HEK293T (cell line): ENCODE measurements around the gene DNMT3L.
"Not testable (repeated sequence)": the region's sequence is repeated elsewhere in the genome, so short reads cannot be mapped to it uniquely, and the experiment has no call there.

Experiments
- CTCF ChIA-PET: fragments of 350-600 bp; formaldehyde crosslinking; extraction: SDS; loops from one replicate; lab custom pipeline; 2021; ENCODE audit warnings: antibody characterized with exemption, inconsistent platforms; lab: Yijun Ruan, JAX
- POLR2A ChIA-PET: fragments of 350-600 bp; formaldehyde crosslinking; extraction: SDS; loops from one replicate; lab custom pipeline; 2020; ENCODE audit warnings: antibody characterized with exemption, inconsistent platforms; lab: Yijun Ruan, JAX
- DNase-seq: peaks from one replicate; pipeline ENCODE4 v3.0.0; 2012; ENCODE audit warnings: mixed read lengths; ENCODE audit errors: extremely low spot score
- ARNT ChIP-seq: fragments of 450-650 bp; IDR thresholded peaks from 2 replicates; pipeline ENCODE4 v1.6.1; 2017; ENCODE audit warnings: mild to moderate bottlenecking
- BHLHE40 ChIP-seq: fragments of 450-650 bp; IDR thresholded peaks from 2 replicates; pipeline ENCODE4 v1.6.1; 2016; ENCODE audit warnings: mild to moderate bottlenecking, moderate library complexity, borderline replicate concordance
- CTBP1 ChIP-seq: fragments of 450-650 bp; IDR thresholded peaks from 2 replicates; pipeline ENCODE4 v1.6.1; 2016; ENCODE audit warnings: borderline replicate concordance
- ELF4 ChIP-seq: fragments of 450-650 bp; IDR thresholded peaks from 2 replicates; pipeline ENCODE4 v1.6.1; 2017; ENCODE audit warnings: antibody characterized with exemption
- FOXA1 ChIP-seq: fragments of 450-650 bp; IDR thresholded peaks from 2 replicates; pipeline ENCODE4 v1.6.1; 2016; ENCODE audit warnings: mild to moderate bottlenecking
- FOXK2 ChIP-seq: fragments of 450-650 bp; IDR thresholded peaks from 2 replicates; pipeline ENCODE4 v1.6.1; 2016; ENCODE audit warnings: mild to moderate bottlenecking
- FOXM1 ChIP-seq: fragments of 450-650 bp; IDR thresholded peaks from 2 replicates; pipeline ENCODE4 v1.6.1; 2017; ENCODE audit warnings: mild to moderate bottlenecking, borderline replicate concordance
- HDGF ChIP-seq: fragments of 450-650 bp; IDR thresholded peaks from 2 replicates; pipeline ENCODE4 v1.6.1; 2017; ENCODE audit warnings: antibody characterized with exemption, borderline replicate concordance
- L3MBTL2 ChIP-seq: fragments of 450-650 bp; conservative IDR thresholded peaks from 2 replicates; pipeline ENCODE4 v1.6.1; 2016; ENCODE audit warnings: mild to moderate bottlenecking
- LEF1 ChIP-seq: fragments of 450-650 bp; IDR thresholded peaks from 2 replicates; pipeline ENCODE4 v1.6.1; 2017; ENCODE audit warnings: mild to moderate bottlenecking, borderline replicate concordance
- NFRKB ChIP-seq: fragments of 450-650 bp; IDR thresholded peaks from 2 replicates; pipeline ENCODE4 v1.6.1; 2016; ENCODE audit warnings: mild to moderate bottlenecking, moderate library complexity
- SP1 ChIP-seq: fragments of 450-650 bp; IDR thresholded peaks from 2 replicates; pipeline ENCODE4 v1.6.1; 2017
- SUZ12 ChIP-seq: fragments of 450-650 bp; IDR thresholded peaks from 2 replicates; pipeline ENCODE4 v1.6.1; 2016; ENCODE audit warnings: mild to moderate bottlenecking
- TARDBP ChIP-seq: fragments of 450-650 bp; IDR thresholded peaks from 2 replicates; pipeline ENCODE4 v1.6.1; 2016
- ZNF384 ChIP-seq: fragments of 450-650 bp; IDR thresholded peaks from 2 replicates; pipeline ENCODE4 v1.6.1; 2016
- TF ChIP-seq, protein P1 (sequence below): fragments of 450-650 bp; IDR thresholded peaks from 2 replicates; pipeline ENCODE4 v1.6.1; 2016

DNMT3L gene

DNA sequence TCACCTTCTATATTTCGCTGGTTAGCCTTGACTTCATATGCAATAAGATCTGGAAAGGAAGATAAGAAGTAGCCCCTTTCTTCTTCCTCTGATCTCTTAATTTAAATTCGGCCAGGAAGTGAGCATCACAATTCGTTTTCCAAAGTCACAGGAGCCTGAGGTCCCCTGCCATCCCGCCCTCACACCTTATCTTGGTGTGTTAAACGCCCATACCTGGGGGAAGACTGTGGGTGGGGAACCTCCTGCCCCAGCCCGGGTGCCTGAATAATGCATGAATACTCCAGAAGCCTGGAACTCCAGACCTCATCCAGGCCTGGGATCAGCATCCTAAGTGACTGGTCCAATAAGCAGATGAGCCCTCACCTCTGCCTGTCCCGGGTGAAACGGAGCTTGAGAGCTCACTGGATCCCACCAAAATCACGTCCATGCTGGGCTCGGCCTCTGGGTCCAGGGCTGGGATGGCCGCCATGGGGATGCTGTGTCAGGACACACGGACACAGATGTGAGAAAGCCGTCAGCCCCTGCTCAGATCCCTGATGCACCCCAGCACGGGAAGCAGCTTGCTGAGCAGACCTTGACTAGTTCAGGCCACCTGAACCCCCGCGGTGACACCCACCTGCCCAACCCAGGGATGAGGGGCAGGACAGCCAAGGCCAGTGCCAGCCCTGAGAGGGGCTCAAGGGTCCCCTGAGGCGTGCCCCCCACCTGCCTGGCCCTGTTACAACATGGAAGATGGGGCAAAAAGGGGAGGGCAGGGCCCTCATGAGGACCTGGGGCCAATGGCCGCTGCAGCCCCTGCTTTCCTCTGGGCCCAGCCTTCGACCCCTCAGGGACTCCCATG, 686 bp downstream of the DNMT3L start:
- TF ChIP-seq HDGF: no peak
- no peak for TF ChIP-seq ELF4
- no peak for TF ChIP-seq CTBP1
- no peak for TF ChIP-seq TARDBP
- TF ChIP-seq BHLHE40: no peak
- TF ChIP-seq ARNT: no peak
- ChIA-PET POLR2A (no interaction called here), CTCF (no interaction called here)
- no peak for DNase-seq

DNA sequence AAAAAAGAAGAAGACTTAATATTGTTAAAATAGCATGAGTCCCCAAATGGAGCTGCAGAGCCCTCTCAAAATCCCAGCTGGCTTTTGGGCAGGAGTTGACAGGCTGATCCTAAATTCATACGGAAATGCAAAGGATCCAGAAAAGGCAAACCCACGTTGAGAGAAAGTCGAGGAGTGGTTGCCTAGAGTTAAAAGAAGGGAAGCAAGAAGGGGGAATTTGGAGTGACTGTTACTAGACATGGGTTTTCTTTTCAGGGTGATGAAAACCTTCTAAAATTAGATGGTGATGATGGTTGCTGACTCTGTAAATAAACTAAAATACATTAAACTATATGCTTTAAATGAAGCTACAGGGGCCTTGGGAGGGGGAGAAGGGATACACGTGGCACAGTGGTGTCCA, 1.6 kb downstream of the DNMT3L start:
- TF ChIP-seq FOXK2 (no peak), FOXM1 (no peak), LEF1 (no peak), ARNT (no peak), CTBP1 (no peak), SUZ12 (no peak), ELF4 (no peak), TARDBP (no peak), FOXA1 (no peak), ZNF384 (no peak), HDGF (no peak), BHLHE40 (no peak), NFRKB (no peak), L3MBTL2 (no peak), SP1 (no peak)
- TF ChIP-seq, protein P1, sequence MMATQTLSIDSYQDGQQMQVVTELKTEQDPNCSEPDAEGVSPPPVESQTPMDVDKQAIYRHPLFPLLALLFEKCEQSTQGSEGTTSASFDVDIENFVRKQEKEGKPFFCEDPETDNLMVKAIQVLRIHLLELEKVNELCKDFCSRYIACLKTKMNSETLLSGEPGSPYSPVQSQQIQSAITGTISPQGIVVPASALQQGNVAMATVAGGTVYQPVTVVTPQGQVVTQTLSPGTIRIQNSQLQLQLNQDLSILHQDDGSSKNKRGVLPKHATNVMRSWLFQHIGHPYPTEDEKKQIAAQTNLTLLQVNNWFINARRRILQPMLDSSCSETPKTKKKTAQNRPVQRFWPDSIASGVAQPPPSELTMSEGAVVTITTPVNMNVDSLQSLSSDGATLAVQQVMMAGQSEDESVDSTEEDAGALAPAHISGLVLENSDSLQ: no peak
- POLR2A ChIA-PET: no interaction called here
- DNase-seq: no peak
- CTCF ChIA-PET: no interaction called here

DNA sequence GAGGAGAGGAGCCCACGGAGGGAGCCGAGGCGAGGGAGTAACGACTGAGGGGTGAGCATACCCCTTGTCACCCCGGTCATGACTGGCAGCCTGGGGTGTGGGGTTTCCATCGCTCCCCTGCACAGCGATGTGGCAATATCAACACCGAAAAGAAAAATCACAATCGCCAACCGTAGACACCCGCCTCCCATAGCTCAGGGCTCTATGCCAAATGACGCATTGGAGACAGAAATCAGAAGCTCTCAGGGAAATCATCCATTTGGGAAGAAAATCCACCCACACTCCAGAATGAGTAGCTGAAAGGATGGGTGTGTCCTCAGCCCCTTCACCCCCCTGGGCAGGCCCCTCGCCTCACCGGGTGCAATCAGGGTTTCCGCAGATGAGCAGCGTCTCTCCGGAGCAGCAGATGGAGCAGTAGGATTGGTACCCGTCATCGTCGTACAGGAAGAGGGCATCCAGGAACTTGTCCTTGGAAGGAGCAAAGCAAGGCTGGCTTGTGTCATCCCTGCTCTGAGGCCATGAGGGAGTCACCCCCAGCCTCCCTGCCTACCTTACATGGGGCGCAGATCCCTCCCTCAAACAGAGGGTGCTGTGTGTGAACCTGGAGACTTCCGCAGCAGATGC, 2.5 kb downstream of the DNMT3L start:
- CTCF ChIA-PET: no interaction called here
- no peak for DNase-seq
- POLR2A ChIA-PET: no interaction called here
- TF ChIP-seq HDGF (no peak), SP1 (no peak), ZNF384 (no peak), NFRKB (no peak), SUZ12 (no peak)

DNA sequence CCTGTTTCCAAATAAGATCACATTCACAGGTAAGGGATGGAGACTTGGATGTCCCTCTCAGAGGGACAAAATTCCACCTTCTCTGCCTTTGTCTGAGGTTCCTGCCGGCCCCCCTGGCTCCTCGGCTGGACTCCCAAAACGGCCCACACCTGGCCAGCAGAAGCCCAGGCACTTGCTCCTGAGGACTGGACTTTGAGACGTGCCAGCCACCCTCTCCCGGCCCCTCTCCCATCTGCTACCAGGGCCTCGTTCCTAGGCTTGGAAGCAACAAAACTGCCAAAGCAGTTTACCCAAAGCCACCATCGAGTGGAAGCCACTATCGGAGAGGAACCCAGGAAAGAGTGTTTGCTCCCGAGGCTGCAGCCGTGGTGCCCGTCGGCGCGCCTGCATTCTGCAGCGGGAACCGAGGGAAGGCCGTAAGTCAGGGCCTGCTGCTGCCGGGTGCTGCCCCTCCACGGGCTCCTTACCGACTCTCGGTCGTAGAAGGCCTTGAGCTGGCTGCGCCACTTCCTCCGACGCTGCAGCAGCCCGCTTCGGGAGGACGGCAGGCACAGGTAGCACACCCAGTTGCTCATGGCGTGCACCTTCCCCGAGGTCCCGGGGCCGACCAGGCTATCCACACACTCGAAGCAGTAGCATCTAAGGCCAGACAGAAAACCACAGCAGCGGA, 3.5 kb downstream of the DNMT3L start:
- DNase-seq: no peak
- no peak for TF ChIP-seq FOXK2
- no peak for TF ChIP-seq BHLHE40
- TF ChIP-seq LEF1: no peak
- CTCF ChIA-PET: no interaction called here
- POLR2A ChIA-PET: no interaction called here

DNA sequence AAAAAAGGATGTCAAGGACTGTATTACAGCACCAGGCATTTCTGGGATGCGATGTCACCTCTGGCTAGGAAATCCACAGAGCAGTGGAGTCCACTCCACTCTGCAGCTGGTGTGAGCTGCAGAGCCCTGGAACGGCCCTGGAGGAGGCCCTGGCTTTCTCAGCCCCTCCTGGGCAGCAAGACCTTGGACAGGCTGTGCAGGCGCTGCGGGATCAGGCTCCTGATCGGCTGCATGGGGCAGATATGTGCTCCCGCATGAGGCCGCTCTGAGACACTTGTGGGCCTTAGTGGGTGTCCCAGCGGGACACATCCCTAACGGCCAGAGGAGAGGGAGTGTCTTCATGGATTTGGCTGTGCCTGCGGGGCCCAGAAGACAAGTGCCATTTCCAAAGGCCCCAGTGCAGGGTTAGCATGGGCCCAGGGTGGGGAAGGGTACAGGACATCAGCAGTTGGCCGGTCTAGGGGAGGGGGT, 6.2 kb downstream of the DNMT3L start:
- DNase-seq: no peak
- POLR2A ChIA-PET: no interaction called here
- CTCF ChIA-PET: interaction anchor here (0.6 kb wide), 1 partner anchor 21 kb away, joined by 4 read pairs; no protein-coding TSS in a partner anchor
- TF ChIP-seq SUZ12: no peak

DNA sequence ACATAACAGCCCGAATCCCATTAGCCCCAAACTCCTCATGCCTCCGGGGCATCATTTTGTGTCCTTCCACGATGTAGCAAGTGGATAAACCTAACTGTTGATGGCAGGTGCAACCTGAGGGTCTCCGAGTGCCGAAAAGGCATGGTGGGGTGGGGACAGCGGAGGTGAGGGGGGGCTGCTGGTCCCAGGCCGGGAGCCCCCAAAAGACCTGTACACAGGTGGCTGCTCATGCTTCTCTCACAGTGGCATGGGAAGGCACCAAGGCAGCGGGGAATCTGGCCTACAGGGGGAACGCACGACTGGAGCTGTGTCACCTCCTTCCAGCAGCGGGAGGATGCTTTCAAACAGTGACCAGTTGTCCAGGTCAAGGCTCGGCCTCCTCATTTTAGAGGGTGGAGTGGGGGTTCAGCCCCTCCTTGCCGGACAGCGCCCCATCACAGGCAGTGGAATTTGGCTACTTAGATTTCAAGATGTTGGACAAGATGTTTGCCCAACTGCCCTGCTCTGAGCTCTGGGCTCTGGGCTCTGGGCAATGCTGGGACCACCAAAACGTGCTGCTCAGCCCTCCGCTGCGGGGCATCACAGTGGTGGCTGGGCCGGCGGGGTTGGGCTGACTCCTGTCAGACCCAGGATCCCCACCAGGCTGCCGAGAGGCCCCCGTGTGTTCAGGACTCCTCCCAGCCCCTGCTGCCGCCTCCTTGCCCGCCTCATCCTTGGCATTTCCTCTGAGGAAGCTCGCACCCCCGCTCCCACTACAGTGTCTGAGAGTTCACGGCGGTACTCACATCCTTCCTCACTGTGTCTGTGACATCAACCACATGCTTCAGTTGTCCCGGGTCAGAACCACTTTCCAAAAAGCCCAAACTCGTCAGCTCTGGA, 7.6 kb downstream of the DNMT3L start:
- ChIA-PET POLR2A (no interaction called here), CTCF (no interaction called here)
- TF ChIP-seq ELF4 (no peak), NFRKB (no peak), L3MBTL2 (no peak), ZNF384 (no peak), LEF1 (no peak), SP1 (no peak), ARNT (no peak), FOXM1 (no peak), FOXA1 (no peak), TARDBP (no peak), FOXK2 (no peak), HDGF (no peak), CTBP1 (no peak), SUZ12 (no peak), BHLHE40 (no peak)
- TF ChIP-seq, protein P1: no peak
- DNase-seq: no peak

DNA sequence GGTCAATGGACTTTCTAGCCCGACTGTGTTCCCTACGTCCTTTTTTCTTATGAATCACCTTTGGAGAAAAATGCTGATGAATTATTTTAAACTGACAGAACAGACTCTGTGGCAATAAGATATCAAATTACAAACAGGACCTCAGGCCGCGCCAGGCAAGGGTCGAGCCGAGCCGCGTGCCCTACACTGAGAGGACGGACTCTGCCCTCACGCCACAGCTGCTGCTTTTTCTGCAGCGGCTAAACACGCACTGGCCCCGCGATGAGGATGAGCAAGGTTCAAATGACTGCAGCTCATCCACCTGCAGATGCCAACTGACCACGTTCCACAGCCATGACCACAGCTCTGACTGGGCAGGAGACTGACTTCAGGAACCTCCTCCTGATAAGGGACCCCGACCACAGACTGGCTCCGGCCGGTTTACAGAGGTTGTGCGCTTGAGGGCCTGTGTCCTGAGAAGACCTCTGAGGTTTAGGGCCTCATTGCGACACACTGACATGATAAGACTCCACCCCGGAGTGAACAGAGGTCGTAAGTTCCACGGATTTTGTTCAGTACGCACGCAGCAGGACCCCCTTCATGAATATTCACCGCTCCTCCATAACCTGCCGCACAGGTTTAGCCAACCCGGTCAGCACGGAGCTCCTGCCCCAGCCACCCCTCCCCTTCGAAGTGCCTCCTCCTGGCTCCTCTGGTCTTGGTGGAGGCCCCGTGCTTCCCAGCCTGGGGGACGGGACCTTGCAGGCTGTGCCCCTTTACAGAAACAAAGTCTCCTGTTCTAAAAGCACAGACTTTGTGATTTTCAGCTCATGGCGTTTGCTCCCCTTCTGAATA, 12.3 kb downstream of the DNMT3L start:
- DNase-seq, POLR2A ChIA-PET, CTCF ChIA-PET: not testable (repeated sequence)

DNA sequence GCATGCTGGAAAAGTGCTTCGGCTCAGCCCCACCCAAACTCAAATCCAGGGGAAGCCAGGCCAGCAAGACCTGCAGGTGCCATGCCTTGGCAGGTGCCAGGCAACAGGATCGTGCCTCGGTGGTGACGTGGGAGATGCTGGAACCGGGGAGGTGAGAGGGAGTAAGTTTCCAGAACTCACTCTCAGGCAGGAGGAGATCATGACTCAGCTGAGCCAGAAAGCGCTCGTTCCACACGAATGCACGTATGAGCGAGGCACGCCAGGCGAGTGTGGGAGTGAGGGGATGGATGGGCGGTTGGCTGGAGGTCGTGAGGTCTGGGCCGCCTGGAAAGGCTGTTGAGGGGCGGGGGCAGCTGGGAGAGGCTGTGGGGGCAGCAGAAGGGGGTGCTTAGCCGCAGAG, 13.8 kb downstream of the DNMT3L start:
- CTCF ChIA-PET, POLR2A ChIA-PET, DNase-seq: not testable (repeated sequence)

DNA sequence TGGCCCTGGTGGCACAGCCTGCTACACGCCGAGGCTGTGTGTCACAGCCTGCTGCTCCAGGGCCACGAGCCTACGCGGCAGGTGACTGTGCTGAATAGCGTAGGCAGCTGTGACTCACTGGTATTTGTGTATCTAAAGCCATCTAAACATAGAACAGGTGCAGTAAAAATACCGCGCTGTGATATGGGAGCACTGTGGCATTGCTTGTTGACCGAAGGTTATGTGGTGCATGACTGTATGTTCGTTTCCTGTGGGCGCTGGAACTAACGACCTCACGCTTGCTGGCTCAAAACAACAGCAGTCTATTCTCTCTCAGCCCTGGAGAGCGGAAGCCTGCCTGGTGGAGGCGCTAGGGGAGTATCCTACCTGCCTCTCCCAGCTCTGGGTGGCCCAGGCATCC, 17.7 kb downstream of the DNMT3L start:
- DNase-seq, CTCF ChIA-PET, POLR2A ChIA-PET: not testable (repeated sequence)

DNA sequence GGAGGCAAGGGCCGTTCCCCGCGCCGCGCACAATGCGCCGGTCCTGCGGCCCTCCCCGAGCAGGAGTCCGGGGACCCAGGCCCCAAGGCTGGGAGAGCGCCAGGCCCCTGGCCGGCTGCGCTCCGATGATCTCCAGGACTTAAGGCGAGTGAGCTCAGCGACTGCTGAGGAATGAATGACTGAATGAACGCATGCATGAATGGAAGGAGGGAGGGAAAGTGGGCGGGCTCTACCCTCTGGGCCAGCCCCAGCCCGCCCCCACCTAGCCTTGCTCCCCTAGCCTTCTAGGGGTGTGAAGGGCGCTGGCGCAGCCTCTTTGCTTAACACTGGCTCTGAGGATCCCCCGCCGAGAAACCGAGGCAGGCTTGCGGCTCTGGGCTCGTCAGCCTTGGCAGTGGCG, 20.4 kb downstream of the DNMT3L start:
- DNase-seq, POLR2A ChIA-PET, CTCF ChIA-PET: not testable (repeated sequence)
